GM21786 (cell line): ENCODE data around the gene ZGRF1.
A peak's percentile ranks its signal among the peaks of the same experiment; 100 is the strongest.
"Not testable (repeated sequence)": the region's sequence is repeated elsewhere in the genome, so short reads cannot be mapped to it uniquely, and the experiment has no call there.

Experiments used
- ATAC-seq: cut with Tn5 transposase; IDR thresholded peaks from one replicate; pipeline ENCODE4 v1.9.1; 2021; ENCODE audit not compliant: unreplicated experiment

ZGRF1 gene

GRCh38 chr4:112636688-112637551 is at the start of gene ZGRF1, which contains the start of gene LARP7:
ZGRF1 (minus strand) TSS chr4:112636909; CDS start chr4:112633176, 3,733 bp downstream.
LARP7 (plus strand) TSS chr4:112637143; CDS start chr4:112644670, 7,527 bp downstream.
- peak; percentile 87 for ATAC-seq

- ATAC-seq: no peak
Observed at GRCh38 chr4:112680996-112681395, 44.3 kb upstream of the ZGRF1 start.

- no peak for ATAC-seq
Observed at GRCh38 chr4:112677519-112678091, 40.9 kb upstream of the ZGRF1 start.

- ATAC-seq: no peak
Observed at GRCh38 chr4:112674376-112674775, 37.7 kb upstream of the ZGRF1 start.

GRCh38 chr4:112673686-112674085 is 37.0 kb upstream of the ZGRF1 start:
- ATAC-seq: no peak

- ATAC-seq: no peak
Observed at GRCh38 chr4:112673076-112673475, 36.4 kb upstream of the ZGRF1 start.

GRCh38 chr4:112668131-112668530 is 31.4 kb upstream of the ZGRF1 start:
- no peak for ATAC-seq

GRCh38 chr4:112664611-112665010 is 27.9 kb upstream of the ZGRF1 start:
- ATAC-seq: no peak

- ATAC-seq: not testable (repeated sequence)
Observed at GRCh38 chr4:112656115-112656514, 19.4 kb upstream of the ZGRF1 start.

- ATAC-seq: no peak
Observed at GRCh38 chr4:112655270-112655669, 18.6 kb upstream of the ZGRF1 start.

- ATAC-seq: no peak
Observed at GRCh38 chr4:112652216-112652615, 15.5 kb upstream of the ZGRF1 start.

- no peak for ATAC-seq
Observed at GRCh38 chr4:112651641-112652040, 14.9 kb upstream of the ZGRF1 start.

- no peak for ATAC-seq
Observed at GRCh38 chr4:112650332-112650731, 13.6 kb upstream of the ZGRF1 start.

GRCh38 chr4:112649055-112649408 is 12.3 kb upstream of the ZGRF1 start:
- ATAC-seq: no peak

GRCh38 chr4:112648263-112649054 is 11.8 kb upstream of the ZGRF1 start:
- no peak for ATAC-seq

- ATAC-seq: no peak
Observed at GRCh38 chr4:112647785-112648184, 11.1 kb upstream of the ZGRF1 start.

- no peak for ATAC-seq
Observed at GRCh38 chr4:112646632-112647537, 10.2 kb upstream of the ZGRF1 start.

- no peak for ATAC-seq
Observed at GRCh38 chr4:112645541-112646329, 9.0 kb upstream of the ZGRF1 start.

- not testable (repeated sequence) for ATAC-seq
Observed at GRCh38 chr4:112644595-112645535, 8.2 kb upstream of the ZGRF1 start.
